OCI-LY3 (cell line): ENCODE measurements around the gene BLCAP.
A peak's percentile ranks its signal among the peaks of the same experiment; 100 is the strongest.
"Not testable (repeated sequence)": the region's sequence is repeated elsewhere in the genome, so short reads cannot be mapped to it uniquely, and the experiment has no call there.

Source experiments
- H2AFZ ChIP-seq: fragments of 200-600, 300-600 bp; shearing (Covaris generic); 2 replicates; pipeline ENCODE4 v1.6.0; 2014; ENCODE audit warnings: antibody characterized with exemption, low read depth, low read length
- H3K27ac ChIP-seq: fragments of 200-600, 300-600 bp; sonication (generic); 2 replicates; pipeline ENCODE4 v1.5.1; 2014; ENCODE audit warnings: mild to moderate bottlenecking, low read length, moderate library complexity, mixed read lengths
- H3K27me3 ChIP-seq: fragments of 200-600, 300-600 bp; sonication (generic); 2 replicates; pipeline ENCODE4 v1.6.1; 2014; ENCODE audit warnings: low read depth, low read length, mixed read lengths
- H3K36me3 ChIP-seq: fragments of 200-600, 300-600 bp; sonication (generic); replicated peaks from 2 replicates; pipeline ENCODE3; 2014; ENCODE audit warnings: low read depth, low read length, mixed read lengths
- H3K4me1 ChIP-seq: fragments of 300-600, 200-600 bp; sonication (generic); 2 replicates; pipeline ENCODE4 v1.6.1; 2014; ENCODE audit warnings: low read length, mixed read lengths
- H3K4me2 ChIP-seq: fragments of 200-600, 300-600 bp; sonication (generic); 2 replicates; pipeline ENCODE4 v1.6.1; 2014; ENCODE audit warnings: low read length, mixed read lengths
- H3K4me3 ChIP-seq: fragments of 300-600, 200-600 bp; sonication (generic); 2 replicates; pipeline ENCODE4 v1.5.1; 2014; ENCODE audit warnings: antibody characterized with exemption, mild to moderate bottlenecking, low read length, moderate library complexity
- H3K79me2 ChIP-seq: fragments of 300-600, 200-600 bp; shearing (Covaris generic); 2 replicates; pipeline ENCODE4 v1.6.1; 2014; ENCODE audit warnings: mild to moderate bottlenecking, low read length, mixed read lengths
- H3K9ac ChIP-seq: fragments of 300-600, 200-600 bp; shearing (Covaris generic); 2 replicates; pipeline ENCODE4 v1.6.0; 2014; ENCODE audit warnings: mild to moderate bottlenecking, low read length, moderate library complexity
- H3K9me3 ChIP-seq: fragments of 200-600, 300-600 bp; shearing (Covaris generic); 2 replicates; pipeline ENCODE4 v1.6.1; 2014; ENCODE audit warnings: low read length, mixed read lengths; ENCODE audit not compliant: insufficient read depth
- H4K20me1 ChIP-seq: fragments of 200-600, 300-600 bp; sonication (generic); 2 replicates; pipeline ENCODE4 v1.6.1; 2016; ENCODE audit warnings: low read length, mixed read lengths; ENCODE audit not compliant: insufficient read depth
- CTCF ChIP-seq: fragments of 200-600, 300-600 bp; sonication (generic); IDR thresholded peaks from 2 replicates; pipeline ENCODE4 v1.5.1; 2014; ENCODE audit warnings: antibody characterized with exemption, low read length, low read depth
- EZH2phosphoT487 ChIP-seq: fragments of 200-600 bp; shearing (Covaris generic); IDR thresholded peaks from 2 replicates; pipeline ENCODE4 v1.6.1; 2018; ENCODE audit warnings: antibody characterized with exemption, mixed run types, low read depth

Gene BLCAP

DNA sequence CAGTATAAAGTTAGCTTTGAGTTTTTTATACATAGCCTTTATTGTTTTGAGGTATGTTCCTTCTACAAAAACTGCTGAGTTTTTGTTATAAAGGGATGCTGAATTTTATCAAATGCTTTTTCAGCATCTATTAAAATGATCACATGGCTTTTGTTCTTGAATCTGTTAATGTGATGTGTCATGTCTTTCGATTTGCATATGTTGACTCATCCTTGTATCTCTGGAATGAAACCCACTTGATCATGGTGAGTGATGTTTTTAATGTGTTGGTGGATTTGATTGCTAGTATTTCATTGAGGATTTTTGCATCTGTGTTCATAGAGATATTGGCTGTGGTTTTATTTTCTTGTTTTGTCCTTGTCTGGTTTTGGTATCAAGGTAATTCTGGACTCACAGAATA lies 24.7 kb upstream of the BLCAP start:
- peak overlapping the region; percentile 8 for H3K4me2 ChIP-seq
- no peak for TF ChIP-seq EZH2phosphoT487
- no peak for TF ChIP-seq CTCF
- no peak overlapping the region for H3K9ac ChIP-seq
- H3K9me3 ChIP-seq = no peaks in the 10 kb centered on the region
- no peaks in the 10 kb centered on the region for H4K20me1 ChIP-seq
- H2AFZ ChIP-seq = no peak overlapping the region
- no peaks in the 10 kb centered on the region for H3K36me3 ChIP-seq
- H3K4me3 ChIP-seq = no peak overlapping the region
- no peak overlapping the region for H3K27ac ChIP-seq
- H3K79me2 ChIP-seq = no peaks in the 10 kb centered on the region
- H3K4me1 ChIP-seq = peaks cover 13% of the 10 kb centered on the region
- peaks cover 15% of the 10 kb centered on the region for H3K27me3 ChIP-seq

DNA sequence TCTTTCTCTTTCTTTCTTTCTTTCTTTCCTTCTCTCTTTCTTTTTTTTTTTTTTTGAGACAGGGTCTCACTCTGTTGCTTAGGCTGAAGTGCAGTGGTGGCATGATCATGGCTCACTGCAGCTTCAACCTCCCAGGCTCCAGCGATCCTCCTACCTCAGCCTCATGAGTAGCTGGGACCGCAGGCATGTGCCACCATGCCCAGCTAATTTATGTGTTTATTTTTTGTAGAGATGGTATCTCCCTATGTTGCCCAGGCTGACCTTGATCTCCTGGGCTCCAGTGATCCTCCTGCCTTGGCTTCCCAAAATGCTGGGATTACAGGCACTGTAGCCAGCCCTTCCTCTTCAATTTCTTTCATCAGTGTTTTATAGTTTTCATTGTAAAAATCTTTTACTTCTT lies 24.0 kb upstream of the BLCAP start:
- H3K4me2 ChIP-seq, H3K27ac ChIP-seq, H3K9me3 ChIP-seq, H4K20me1 ChIP-seq, H3K4me3 ChIP-seq, H2AFZ ChIP-seq, H3K27me3 ChIP-seq, H3K79me2 ChIP-seq, H3K9ac ChIP-seq, H3K36me3 ChIP-seq: not testable (repeated sequence)
- H3K4me1 ChIP-seq = peaks cover 13% of the 10 kb centered on the region

DNA sequence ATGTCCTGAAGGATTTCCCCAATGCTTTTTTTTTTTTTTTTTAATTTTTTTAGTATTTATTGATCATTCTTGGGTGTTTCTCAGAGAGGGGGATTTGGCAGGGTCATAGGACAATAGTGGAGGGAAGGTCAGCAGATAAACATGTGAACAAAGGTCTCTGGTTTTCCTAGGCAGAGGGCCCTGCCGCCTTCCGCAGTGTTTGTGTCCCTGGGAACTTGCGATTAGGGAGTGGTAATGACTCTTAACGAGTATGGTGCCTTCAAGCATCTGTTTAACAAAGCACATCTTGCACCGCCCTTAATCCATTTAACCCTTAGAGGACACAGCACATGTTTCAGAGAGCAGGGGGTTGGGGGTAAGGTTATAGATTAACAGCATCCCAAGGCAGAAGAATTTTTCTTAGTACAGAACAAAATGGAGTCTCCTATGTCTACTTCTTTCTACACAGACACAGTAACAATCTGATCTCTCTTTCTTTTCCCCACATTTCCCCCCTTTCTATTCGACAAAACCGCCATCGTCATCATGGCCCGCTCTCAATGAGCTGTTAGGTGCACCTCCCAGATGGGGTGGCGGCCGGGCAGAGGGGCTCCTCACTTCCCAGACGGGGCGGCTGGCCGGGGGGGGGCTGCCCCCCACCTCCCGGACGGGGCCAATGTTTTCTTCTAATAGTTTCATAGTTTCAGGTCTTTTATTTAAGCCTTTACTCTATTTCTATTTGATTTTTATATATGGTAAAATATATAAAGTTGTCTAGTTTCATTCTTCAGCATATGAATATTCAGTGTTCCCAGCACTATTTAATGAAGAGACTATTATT lies 22.6 kb upstream of the BLCAP start:
- not testable (repeated sequence) for H3K4me2 ChIP-seq, H3K27ac ChIP-seq

GRCh38 chr20:37547912-37548311 lies 20.2 kb upstream of the BLCAP start:
- no peak overlapping the region for H3K4me2 ChIP-seq
- no peak overlapping the region for H3K9ac ChIP-seq
- H4K20me1 ChIP-seq = no peaks in the 10 kb centered on the region
- peaks cover 10% of the 10 kb centered on the region for H3K4me1 ChIP-seq
- no peak overlapping the region for H2AFZ ChIP-seq
- H3K27me3 ChIP-seq = peaks cover 11% of the 10 kb centered on the region; the same call in 1 of the 2 replicates
- no peaks in the 10 kb centered on the region for H3K36me3 ChIP-seq
- H3K79me2 ChIP-seq = no peaks in the 10 kb centered on the region
- no peak overlapping the region for H3K27ac ChIP-seq
- H3K9me3 ChIP-seq = no peaks in the 10 kb centered on the region
- no peak for TF ChIP-seq EZH2phosphoT487
- no peak for TF ChIP-seq CTCF
- no peak overlapping the region for H3K4me3 ChIP-seq

More for the DNA sequence above, 22.6 kb upstream of the BLCAP start:
- H3K9me3 ChIP-seq, H2AFZ ChIP-seq, H3K4me3 ChIP-seq, H4K20me1 ChIP-seq, H3K9ac ChIP-seq, H3K36me3 ChIP-seq, H3K79me2 ChIP-seq, H3K27me3 ChIP-seq: not testable (repeated sequence)
- H3K4me1 ChIP-seq = peaks cover 13% of the 10 kb centered on the region

DNA sequence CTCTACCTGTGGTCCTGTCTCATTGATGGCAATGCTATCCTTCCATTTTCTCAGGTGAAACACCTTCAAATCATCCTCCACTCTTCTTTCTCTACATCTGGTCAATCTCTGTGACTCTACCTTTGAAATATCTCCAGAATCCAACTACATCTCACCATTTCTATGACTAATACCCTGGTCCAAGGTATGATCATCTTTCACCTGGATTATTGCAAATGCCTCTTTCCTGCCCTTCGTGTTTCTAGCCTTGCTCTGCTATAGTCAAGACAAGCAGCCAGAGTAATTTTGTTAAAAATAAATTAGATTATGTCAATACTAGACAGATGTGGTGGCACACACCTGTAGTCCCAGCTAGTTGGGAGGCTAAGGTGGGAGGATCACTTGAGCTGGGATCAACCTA lies 17.8 kb upstream of the BLCAP start:
- no peaks in the 10 kb centered on the region for H4K20me1 ChIP-seq
- H3K4me1 ChIP-seq = peaks cover 4% of the 10 kb centered on the region; the same call in 1 of the 2 replicates
- no peak overlapping the region for H3K9ac ChIP-seq
- H2AFZ ChIP-seq = no peak overlapping the region
- no peak overlapping the region for H3K4me2 ChIP-seq
- H3K9me3 ChIP-seq = no peaks in the 10 kb centered on the region
- H3K27me3 ChIP-seq = peaks cover 11% of the 10 kb centered on the region; the same call in 1 of the 2 replicates
- H3K4me3 ChIP-seq = no peak overlapping the region
- TF ChIP-seq CTCF (no peak), EZH2phosphoT487 (no peak)
- H3K27ac ChIP-seq = no peak overlapping the region
- H3K79me2 ChIP-seq = no peaks in the 10 kb centered on the region
- no peaks in the 10 kb centered on the region for H3K36me3 ChIP-seq
